GM12875 (cell line): ENCODE measurements around the gene ETV7.

Experiments used
- H3K4me3 ChIP-seq: one replicate; pipeline ENCODE4 v1.5.1; 2011; ENCODE audit warnings: low read depth, low read length, control low read depth
- CTCF ChIP-seq: IDR thresholded peaks from 2 replicates; pipeline ENCODE4 v1.5.1; 2011; ENCODE audit warnings: low read depth, mild to moderate bottlenecking, control low read depth, inconsistent platforms, low read length, moderate library complexity, borderline replicate concordance; ENCODE audit not compliant: insufficient read depth

ETV7 gene

GRCh38 chr6:36327226-36327918 is 60.1 kb downstream of the ETV7 start:
- H3K4me3 ChIP-seq: no peak overlapping the region
- TF ChIP-seq CTCF: no peak

- H3K4me3 ChIP-seq: no peak overlapping the region
- TF ChIP-seq CTCF: no peak
Measured at GRCh38 chr6:36326356-36326995, 61.0 kb downstream of the ETV7 start.

- no peak for TF ChIP-seq CTCF
- H3K4me3 ChIP-seq: no peak overlapping the region
Measured at GRCh38 chr6:36324715-36325114, 62.8 kb downstream of the ETV7 start.

- H3K4me3 ChIP-seq: no peak overlapping the region
- TF ChIP-seq CTCF: no peak
Measured at GRCh38 chr6:36324191-36324590, 63.3 kb downstream of the ETV7 start.

- H3K4me3 ChIP-seq: no peak overlapping the region
- TF ChIP-seq CTCF: no peak
Measured at GRCh38 chr6:36323062-36323461, 64.4 kb downstream of the ETV7 start.

GRCh38 chr6:36322591-36322990 is 64.9 kb downstream of the ETV7 start:
- H3K4me3 ChIP-seq: no peak overlapping the region
- TF ChIP-seq CTCF: no peak

GRCh38 chr6:36320475-36320874 is 67.0 kb downstream of the ETV7 start:
- no peak overlapping the region for H3K4me3 ChIP-seq
- no peak for TF ChIP-seq CTCF
